GM21447 (cell line): Measurements from ENCODE around the gene MYMX.
"Not testable (repeated sequence)": the region's sequence is repeated elsewhere in the genome, so short reads cannot be mapped to it uniquely, and the experiment has no call there.

Source experiments
- ATAC-seq: cut with Tn5 transposase; IDR thresholded peaks from one replicate; pipeline ENCODE4 v1.9.1; 2021; ENCODE audit not compliant: unreplicated experiment

Gene MYMX

GRCh38 chr6:44230034-44230675 is 13.4 kb downstream of the MYMX start:
- no peak for ATAC-seq

DNA sequence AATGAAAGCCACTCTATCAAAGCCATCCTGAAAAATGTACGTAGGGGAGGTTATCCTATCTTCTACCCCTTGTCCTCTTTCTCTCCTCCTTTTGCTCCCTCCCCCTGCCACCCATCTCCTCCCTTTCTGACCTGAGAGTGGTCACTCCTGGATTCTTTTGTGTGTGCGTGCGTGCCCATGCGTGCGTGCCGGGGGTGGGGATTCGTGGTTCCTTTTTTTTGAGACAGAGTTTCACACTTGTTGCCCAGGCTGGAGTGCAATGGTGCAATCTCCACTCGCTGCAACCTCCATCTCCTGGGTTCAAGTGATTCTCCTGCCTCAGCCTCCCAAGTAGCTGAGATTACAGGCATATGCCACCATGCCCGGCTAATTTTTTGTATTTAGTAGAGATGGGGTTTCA is 14.7 kb downstream of the MYMX start:
- not testable (repeated sequence) for ATAC-seq

GRCh38 chr6:44232676-44233566 is 16.2 kb downstream of the MYMX start:
- ATAC-seq = no peak

DNA sequence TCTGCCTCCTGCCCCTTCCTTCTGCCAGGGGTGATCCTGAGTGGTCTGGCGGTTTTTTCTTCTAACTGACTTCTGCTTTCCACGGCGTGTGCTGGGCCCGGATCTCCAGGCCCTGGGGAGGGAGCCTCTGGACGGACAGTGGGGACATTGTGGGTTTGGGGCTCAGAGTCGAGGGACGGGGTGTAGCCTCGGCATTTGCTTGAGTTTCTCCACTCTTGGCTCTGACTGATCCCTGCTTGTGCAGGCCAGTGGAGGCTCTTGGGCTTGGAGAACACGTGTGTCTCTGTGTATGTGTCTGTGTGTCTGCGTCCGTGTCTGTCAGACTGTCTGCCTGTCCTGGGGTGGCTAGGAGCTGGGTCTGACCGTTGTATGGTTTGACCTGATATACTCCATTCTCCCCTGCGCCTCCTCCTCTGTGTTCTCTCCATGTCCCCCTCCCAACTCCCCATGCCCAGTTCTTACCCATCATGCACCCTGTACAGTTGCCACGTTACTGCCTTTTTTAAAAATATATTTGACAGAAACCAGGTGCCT is 16.9 kb downstream of the MYMX start:
- ATAC-seq = no peak

GRCh38 chr6:44234101-44235025 is 17.6 kb downstream of the MYMX start:
- ATAC-seq = no peak

DNA sequence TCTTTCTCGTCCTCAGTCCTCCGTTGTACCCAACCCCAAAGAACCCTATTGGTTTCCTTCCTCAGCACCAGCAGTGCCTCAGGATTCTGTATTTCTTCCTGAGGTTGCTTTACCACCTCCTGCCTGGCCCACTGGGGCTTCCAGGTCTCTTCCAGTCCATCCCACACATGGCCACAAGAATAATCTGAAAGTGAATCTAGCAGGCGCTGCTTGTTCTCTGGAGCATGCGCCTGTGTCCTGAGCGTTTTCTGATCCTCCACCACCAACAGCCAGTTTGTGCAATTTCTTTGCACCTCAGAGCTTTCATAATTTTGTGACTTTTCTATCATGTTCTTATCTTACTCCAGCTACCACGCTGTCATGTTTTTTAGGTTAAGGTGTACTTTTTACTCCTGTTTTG is 18.5 kb downstream of the MYMX start:
- ATAC-seq = no peak

GRCh38 chr6:44235891-44236516 is 19.3 kb downstream of the MYMX start:
- ATAC-seq = no peak

- ATAC-seq = peak; percentile 83
Observed at GRCh38 chr6:44237021-44237812, 20.5 kb downstream of the MYMX start.

GRCh38 chr6:44237813-44238433 is 21.2 kb downstream of the MYMX start:
- peak; percentile 75 for ATAC-seq

GRCh38 chr6:44238687-44239350 is 22.1 kb downstream of the MYMX start:
- no peak for ATAC-seq

- ATAC-seq = no peak
Observed at GRCh38 chr6:44243345-44243744, 26.6 kb downstream of the MYMX start.

- ATAC-seq = no peak
Observed at GRCh38 chr6:44245391-44245911, 28.7 kb downstream of the MYMX start.

DNA sequence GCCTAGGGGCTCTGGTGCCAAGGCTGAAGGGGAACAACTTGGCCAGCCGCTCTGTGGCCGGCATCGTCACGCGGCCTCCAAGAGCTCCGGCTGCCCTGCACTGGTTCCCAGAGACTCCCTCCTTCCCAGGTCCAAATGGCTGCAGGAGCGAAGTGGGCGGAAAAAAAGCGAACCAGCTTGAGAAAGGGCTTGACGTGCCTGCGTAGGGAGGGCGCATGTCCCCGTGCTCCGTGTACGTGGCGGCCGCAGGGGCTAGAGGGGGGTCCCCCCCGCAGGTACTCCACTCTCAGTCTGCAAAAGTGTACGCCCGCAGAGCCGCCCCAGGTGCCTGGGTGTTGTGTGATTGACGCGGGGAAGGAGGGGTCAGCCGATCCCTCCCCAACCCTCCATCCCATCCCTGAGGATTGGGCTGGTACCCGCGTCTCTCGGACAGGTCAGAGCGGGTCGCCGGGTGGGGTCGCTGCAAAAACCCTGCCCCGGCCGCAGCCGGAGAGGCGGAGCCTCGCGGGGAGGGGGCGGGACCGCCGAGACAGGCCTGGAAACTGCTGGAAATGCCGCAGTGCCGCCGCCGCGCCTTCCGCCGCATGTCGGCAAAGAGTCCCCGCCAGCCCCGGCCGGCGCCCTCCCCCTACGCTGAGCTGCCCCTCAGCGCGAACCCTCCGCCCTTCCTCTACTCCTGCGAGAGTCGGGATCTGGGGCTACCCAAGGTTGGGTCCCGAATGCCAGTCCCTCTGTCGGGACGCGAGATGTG is 29.4 kb downstream of the MYMX start:
- ATAC-seq = peak; percentile 43

GRCh38 chr6:44246663-44247337 is 30.1 kb downstream of the MYMX start, which contains the start of gene HSP90AB1:
Gene HSP90AB1 (plus strand): TSS chr6:44247101. CDS start chr6:44248630, 1,529 bp downstream.
- peak; percentile 66 for ATAC-seq

DNA sequence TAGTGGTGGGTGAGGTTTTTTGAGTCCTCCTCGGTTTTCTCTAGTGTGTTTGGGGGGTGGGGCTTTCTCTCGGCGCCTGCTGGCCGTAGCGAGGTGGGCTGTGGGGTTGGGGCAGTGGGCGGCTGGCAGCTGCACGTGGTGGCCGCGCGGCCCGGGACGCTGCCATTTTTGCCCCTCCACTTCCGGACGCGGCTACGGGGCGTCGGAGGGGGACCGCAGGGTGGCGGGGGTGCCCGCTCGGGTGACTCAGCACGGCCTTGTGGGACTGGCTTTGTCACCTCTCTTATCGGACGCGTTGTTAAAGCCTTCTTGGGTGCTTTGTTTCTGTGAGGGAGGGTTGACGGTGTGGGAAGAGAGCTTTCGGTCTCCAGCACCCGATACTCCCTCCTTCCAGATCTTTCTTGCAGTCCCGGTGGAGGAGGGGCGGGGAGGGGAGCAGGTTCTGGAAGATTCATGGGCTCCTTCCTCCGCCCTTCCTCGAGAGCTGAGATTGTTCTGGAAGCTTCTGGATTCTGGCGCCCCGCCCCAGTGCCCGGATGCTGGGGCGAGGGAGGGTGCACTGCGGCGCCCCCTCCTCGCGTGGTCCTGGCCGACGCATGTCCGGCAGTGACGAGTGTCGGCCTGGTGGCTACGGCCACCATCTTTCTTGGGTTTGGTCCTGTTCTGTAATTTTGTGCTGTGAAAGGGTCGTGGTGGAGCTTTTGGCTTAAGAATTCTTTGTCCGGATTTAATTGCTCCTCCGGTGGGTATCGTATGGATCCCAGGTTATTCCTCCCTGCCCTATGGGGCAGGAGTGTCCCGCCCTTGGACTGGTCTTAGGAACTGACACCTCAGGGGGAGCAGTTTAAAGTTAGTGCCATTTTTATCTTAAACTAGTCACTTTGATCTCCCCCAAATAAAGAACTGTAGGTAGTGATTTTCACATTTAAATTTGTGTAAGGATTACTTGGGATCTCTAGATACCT is 30.9 kb downstream of the MYMX start:
- peak; percentile 26 for ATAC-seq

DNA sequence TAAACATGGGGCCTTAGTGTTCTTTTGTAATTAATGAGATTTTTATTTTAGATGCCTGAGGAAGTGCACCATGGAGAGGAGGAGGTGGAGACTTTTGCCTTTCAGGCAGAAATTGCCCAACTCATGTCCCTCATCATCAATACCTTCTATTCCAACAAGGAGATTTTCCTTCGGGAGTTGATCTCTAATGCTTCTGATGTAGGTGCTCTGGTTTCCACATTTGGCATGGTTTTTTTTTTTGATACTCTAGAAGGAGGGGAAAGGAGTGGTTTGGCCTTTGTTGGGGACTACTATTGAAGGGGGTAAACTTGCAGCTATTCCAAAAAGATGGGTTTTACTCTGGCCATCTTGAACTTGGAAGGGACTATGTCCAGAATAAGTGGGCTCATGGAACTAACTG is 31.9 kb downstream of the MYMX start:
- ATAC-seq = no peak
